GM12865 (cell line): ENCODE data around the gene ELFN2.

Experiments
- DNase-seq: peaks from one replicate; pipeline ENCODE4 v3.0.0; 2010; ENCODE audit warnings: low read depth
- H3K4me3 ChIP-seq: 2 replicates; pipeline ENCODE4 v1.5.1; 2011; ENCODE audit warnings: mild to moderate bottlenecking, low read depth, low read length, control low read depth
- TF ChIP-seq, protein P1 (sequence below): IDR thresholded peaks from 2 replicates; pipeline ENCODE4 v1.5.1; 2011; ENCODE audit warnings: low read length, control low read depth, low read depth, inconsistent platforms; ENCODE audit not compliant: insufficient read depth; ENCODE audit errors: missing control alignments

ELFN2 gene

DNA sequence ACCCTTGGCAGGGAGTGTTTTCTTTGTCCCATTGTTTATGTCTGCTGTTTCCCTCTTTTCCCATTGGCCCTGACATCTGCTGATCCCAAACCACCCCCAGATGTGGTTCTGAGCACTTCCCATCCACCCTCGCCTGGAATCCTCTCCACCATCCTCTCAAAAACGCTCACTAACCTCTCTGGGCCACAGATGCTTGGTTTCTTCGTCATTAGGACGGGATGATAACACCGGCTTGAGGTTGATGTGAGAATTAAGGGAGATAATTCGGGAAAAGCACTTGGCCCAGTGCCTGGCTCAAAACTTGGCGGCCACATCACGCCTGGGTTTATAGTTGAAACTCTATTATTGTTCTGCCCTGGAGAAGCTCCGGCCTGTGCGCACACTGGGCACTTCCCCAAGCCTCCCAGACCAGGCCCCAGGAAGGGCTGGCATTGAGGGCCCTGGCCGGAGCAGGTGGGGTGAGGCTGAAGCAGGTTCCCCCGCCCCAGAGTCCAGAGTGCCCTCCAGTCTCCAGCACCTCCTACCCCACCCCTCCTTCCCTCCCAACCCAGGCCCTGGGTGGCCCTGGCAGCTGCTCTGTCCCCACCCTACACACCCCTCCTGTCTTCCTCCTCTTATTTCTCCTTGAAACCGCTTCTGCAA lies 81.3 kb downstream of the ELFN2 start:
- TF ChIP-seq, protein P1, sequence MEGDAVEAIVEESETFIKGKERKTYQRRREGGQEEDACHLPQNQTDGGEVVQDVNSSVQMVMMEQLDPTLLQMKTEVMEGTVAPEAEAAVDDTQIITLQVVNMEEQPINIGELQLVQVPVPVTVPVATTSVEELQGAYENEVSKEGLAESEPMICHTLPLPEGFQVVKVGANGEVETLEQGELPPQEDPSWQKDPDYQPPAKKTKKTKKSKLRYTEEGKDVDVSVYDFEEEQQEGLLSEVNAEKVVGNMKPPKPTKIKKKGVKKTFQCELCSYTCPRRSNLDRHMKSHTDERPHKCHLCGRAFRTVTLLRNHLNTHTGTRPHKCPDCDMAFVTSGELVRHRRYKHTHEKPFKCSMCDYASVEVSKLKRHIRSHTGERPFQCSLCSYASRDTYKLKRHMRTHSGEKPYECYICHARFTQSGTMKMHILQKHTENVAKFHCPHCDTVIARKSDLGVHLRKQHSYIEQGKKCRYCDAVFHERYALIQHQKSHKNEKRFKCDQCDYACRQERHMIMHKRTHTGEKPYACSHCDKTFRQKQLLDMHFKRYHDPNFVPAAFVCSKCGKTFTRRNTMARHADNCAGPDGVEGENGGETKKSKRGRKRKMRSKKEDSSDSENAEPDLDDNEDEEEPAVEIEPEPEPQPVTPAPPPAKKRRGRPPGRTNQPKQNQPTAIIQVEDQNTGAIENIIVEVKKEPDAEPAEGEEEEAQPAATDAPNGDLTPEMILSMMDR, result no peak
- no peak for DNase-seq
- H3K4me3 ChIP-seq, result no peak overlapping the region

GRCh38 chr22:37344735-37345449 lies 82.4 kb downstream of the ELFN2 start:
- DNase-seq, result no peak
- TF ChIP-seq, protein P1, result no peak

DNA sequence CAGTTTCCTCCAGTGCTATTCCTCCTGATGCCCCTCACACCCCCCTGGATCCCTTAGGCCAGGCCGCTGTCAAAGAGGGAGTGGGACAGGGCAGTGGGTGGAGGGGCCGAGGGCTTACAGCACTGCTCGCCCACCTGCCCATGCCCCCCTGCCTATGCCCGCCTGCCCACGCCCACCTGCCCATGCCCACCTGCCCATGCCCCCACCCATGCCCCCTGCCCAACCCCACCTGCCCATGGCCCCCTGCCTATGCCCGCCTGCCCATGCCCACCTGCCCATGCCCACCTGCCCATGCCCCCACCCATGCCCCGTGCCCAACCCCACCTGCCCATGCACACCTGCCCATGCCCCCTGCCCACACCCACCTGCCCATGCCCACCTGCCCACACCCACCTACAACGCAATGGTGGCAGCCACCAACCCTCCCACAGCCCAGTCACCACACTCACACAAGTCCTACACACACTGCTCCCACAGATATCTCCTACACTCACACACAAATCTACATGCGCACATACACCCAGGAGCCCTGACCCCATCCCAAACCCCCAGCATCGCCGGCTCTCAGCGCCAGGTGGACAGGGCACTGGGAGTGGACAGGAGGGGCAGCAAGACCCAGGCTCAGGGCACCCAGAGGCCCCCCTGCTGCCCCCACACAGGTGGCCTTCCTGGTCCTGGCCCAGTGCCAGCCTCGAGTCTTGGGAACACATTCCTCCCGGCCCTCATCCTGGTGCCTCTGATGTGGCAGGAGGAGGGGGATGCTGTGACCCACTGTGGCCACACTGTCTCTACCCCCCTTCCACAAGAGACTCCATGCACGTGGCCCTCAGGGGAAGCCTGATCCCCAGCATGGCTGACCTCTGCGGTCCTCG lies 83.2 kb downstream of the ELFN2 start:
- DNase-seq, result no peak
- TF ChIP-seq, protein P1, result no peak

More at GRCh38 chr22:37344735-37345449, 82.4 kb downstream of the ELFN2 start:
- no peak overlapping the region for H3K4me3 ChIP-seq

DNA sequence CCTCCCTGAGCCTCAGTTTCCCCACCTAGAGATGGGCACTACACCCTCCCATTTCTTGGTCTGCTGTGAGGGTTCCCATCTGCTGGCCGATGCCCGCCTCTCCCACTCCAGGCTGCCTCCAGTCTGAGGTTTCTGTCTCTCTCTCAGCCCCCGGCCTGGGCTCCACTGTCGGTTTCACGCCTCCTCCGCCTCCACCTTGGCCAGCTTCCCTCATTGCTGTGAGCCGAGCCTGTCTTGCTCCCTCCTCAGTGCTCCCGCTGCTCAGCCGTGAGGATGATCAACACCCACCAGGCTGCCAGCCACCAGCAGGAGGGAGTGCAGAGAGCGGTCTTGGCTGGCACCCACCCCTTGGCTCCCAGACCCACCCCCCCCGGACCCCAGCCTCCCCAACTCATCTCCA lies 83.9 kb downstream of the ELFN2 start:
- TF ChIP-seq, protein P1, result no peak
- DNase-seq, result no peak
- H3K4me3 ChIP-seq, result no peak overlapping the region

More for the DNA sequence above, 83.2 kb downstream of the ELFN2 start:
- H3K4me3 ChIP-seq, result no peak overlapping the region

- no peak overlapping the region for H3K4me3 ChIP-seq
- TF ChIP-seq, protein P1, result no peak
- no peak for DNase-seq
Observed at GRCh38 chr22:37342065-37342464, 85.2 kb downstream of the ELFN2 start.

- TF ChIP-seq, protein P1, result no peak
- DNase-seq, result no peak
- no peak overlapping the region for H3K4me3 ChIP-seq
Observed at GRCh38 chr22:37340331-37341262, 86.7 kb downstream of the ELFN2 start.
